HG03439 (cell line): ENCODE data around the gene PCYT2.
A peak's percentile ranks its signal among the peaks of the same experiment; 100 is the strongest.

ENCODE experiments used
- ATAC-seq: cut with Tn5 transposase; IDR thresholded peaks from one replicate; pipeline ENCODE4 v1.9.1; 2021; ENCODE audit warnings: mild to moderate bottlenecking, moderate library complexity; ENCODE audit not compliant: unreplicated experiment

The PCYT2 gene

DNA sequence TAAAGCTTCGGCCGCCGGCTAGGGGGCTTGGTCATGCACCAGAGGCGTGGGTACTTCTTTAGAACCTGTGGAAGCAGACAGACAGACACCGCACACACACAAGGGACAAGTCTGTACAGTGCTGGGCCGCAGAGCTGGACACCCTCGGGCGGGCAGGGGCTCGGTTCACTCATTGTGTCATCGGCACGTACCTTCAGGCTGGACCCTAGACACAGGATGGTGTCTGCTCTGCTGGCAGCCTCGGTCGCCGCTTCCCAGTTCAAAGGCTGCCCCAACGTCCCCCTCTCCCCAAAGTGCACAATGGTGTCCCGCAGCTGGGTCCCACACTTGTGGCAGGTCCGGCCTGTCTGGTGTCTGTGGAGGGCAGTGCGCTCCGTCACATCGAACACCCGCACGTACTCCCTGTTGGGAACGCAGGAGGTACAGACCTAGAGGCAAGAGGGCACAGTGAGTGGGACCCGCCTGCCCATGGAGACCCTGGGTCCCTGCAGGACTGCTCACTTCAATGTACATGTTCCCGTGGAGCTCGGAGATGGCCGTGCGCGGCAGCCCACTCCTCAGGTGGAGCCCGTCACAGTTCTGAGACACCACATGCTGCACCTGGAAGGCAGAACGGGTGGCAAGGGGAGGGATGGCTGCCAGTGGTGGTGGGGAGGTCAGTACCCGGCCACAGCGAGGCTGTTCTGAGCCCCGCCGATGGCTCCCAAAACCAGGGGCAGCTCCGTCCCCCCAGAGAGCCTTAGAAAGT is 3.1 kb upstream of the PCYT2 start:
- no peak for ATAC-seq

DNA sequence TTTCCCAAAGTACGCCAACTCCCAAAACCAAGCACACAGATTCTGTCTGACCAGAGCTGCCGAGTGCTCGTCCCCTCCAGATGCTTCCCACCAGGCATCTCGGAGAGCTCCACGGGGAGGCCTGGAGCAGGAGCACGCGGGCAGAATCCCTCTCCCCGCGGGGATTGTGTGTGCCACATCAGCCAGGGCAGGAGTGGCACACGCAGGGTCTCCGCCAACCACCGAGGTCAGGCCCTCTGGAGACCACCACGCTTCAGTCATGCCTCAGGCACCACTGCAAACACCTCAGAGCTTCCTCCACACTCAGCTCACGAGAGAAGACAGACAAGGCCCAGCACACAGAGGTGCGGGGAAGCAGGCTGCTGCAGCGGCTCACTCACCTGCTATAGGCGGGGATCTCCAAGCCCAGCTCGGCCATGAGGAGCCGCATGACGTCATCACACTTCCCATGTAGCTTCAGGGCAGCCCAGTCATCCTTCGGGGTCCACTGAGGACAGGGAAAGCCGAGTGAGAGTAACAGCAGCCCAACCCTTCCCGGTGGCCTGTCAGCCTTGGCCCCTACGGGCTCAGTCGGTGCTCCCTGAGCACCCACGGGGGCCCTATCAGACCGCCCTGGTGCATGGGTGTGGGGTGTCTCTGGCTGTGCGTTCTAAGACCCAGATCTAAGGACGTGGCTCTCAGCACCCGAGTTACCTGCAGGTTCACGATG is 2.3 kb upstream of the PCYT2 start:
- ATAC-seq, result no peak

DNA sequence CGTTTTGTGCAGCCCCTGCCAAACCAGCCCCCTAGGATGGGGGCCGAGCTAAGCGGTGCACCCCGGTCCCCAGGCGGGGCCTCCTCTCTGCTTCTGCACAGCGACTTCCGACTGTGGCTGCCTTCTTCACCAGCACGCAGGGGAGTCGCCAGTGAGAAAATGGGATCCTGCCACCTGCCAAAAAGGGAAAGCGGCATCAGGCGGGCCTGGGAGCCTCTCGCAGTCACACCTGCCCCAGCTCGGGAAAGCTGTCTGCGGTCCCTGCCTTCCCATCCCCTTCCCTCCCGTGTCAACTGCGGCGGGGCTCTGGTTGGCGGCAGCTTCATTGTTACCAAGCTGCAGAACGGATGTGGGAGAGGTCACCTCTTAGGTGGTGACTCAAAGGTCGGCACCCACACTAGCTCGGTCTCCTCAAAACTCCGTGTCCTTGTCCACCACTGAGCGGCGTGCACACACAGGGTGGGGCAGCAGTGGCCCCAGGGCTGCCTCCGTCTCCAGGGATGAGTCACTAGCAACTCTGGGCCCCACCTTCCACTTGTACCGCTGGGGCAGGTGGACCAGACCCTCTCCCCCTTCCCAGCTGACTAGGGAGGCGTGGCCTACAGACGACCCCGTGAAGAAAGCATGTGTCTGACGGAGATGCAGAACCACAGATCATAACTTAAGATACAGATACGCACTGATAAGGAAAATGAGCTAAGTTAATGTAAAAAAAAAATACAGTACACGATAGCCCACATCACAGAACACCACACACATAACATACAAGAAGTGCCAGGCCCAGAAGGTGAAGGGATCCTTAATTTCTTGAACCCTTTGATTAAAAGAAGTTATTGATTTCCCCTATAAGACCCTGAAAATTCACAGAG is 1.5 kb upstream of the PCYT2 start:
- ATAC-seq, result no peak

DNA sequence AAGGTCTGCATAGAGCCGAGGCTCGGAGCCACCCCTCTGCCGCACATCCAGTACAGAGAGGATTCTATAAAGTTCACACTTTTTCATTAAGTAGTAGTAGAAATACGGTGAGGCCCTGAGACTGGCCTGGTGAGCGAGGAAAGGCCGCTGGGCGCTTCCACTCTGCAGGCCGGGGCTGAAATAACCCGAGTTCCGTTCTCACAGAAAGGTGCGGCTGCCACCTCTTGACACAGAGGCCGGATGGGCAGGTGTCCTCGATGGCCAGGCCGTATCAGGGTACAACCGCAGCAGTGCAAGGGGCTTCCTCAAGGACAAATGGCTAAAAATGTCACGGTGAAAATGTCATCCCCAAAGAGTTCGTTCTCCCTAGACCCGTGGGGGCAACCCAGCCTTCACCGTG is 770 bp upstream of the PCYT2 start:
- no peak for ATAC-seq

- ATAC-seq, result peak; percentile 32
Measured at GRCh38 chr17:81910840-81911276, 341 bp downstream of the PCYT2 start.

GRCh38 chr17:81909966-81910839 is 996 bp downstream of the PCYT2 start:
- ATAC-seq, result no peak

- no peak for ATAC-seq
Measured at GRCh38 chr17:81909231-81909630, 2.0 kb downstream of the PCYT2 start.

GRCh38 chr17:81908793-81909192 is 2.4 kb downstream of the PCYT2 start:
- no peak for ATAC-seq

- ATAC-seq, result no peak
Measured at GRCh38 chr17:81907219-81908145, 3.7 kb downstream of the PCYT2 start.

DNA sequence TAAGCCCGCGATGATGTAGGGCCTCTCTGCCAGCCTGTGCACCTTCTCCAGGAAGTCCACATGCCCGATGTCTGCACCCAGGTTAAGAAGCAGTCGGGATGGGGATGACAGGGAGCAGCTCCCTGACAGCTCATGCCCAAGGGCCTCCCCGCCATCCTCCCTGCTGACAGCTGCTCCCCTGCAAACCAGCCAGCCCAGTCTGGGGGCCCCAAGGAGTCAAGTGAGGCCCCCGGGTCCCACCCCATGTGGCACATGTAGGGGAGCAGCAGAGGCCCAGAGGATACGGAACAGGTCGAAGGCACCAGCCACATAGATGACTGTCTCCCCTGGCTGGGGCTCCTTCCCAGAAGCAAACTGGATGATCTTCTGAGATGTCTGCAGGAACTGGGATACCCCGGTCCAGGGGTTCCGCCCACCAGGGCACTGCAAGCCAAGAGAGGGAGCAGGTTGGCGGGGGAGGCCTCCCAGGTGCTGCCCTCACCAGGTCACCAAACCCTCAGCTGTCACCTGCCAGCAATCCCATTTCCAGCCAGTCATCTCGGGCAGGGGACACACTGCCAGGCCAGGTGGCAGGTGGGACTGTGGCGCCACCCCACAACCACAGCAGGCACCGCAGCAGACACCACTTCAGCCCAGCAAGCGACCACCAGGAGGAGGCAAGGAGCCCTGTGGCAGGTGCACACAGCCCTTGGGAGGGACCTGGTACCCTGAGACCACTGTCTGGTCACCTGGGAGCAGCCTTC is 4.6 kb downstream of the PCYT2 start:
- no peak for ATAC-seq

- ATAC-seq, result no peak
Measured at GRCh38 chr17:81905993-81906392, 5.2 kb downstream of the PCYT2 start.

- ATAC-seq, result no peak
Measured at GRCh38 chr17:81905424-81905875, 5.7 kb downstream of the PCYT2 start.

GRCh38 chr17:81904600-81905423 is 6.4 kb downstream of the PCYT2 start:
- ATAC-seq, result no peak

- no peak for ATAC-seq
Measured at GRCh38 chr17:81903896-81904599, 7.2 kb downstream of the PCYT2 start.

- no peak for ATAC-seq
Measured at GRCh38 chr17:81903415-81903831, 7.8 kb downstream of the PCYT2 start.

GRCh38 chr17:81902653-81903414 is 8.4 kb downstream of the PCYT2 start:
- ATAC-seq, result no peak
